DMS153 treated with DMSO at 0.1 percent for 48 hours (cell line): ENCODE measurements around the gene MRPL45.

Experiments used
- DNase-seq: peaks from one replicate; lab custom pipeline; 2025; ENCODE audit not compliant: unreplicated experiment; lab: John Stamatoyannopoulos, UW

MRPL45 gene

GRCh38 chr17:38344420-38344745, 47.4 kb downstream of the MRPL45 start:
- no peak for DNase-seq

DNA sequence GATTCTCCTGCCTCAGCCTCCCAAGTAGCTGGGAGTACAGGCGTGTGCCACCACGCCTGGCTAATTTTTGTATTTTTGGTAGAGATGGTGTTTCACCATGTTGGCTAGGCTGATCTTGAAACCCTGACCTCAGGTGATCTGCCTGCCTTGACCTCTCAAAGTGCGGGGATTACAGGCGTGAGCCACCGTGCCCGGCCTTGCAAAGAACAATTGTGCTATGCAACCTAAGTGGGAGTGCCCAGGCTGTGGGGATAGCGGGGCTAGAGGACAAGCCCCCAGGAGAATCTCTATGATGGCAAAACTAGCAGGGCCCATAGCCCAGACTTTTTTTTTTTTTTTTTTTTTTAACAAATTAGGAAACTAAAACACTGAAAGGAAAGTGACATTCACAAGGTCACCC, 48.8 kb downstream of the MRPL45 start:
- no peak for DNase-seq

DNA sequence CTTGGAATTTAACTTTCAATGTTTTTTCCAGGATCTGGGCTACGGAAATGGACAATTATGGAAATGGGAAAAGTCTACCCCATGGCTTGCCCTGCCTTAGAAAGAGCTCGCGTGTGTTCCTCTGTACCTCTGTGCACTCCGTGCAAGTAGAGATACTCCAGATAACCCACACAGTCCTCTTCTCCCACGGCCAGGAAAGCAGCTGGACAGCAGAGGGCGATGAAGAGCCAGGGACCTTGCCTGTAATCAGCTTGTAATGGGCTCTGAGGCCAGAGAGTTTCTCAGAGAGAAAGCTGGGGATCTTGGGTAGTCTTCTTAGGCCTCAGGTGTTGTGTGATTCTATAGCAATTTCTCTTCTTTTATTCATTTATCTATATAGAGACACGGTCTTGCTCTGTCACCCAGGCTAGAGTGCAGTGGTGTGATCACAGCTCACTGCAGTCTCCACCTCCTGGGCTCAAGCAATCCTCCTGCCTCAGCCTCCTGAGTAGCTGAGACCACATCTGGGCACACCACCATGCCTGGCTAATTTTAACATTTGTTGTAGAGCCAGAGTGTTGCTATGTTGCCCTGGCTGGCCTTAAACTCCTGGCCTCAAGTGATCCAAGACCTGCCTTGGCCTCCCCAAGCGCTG, 52.2 kb downstream of the MRPL45 start:
- DNase-seq = peak; percentile 81

- DNase-seq = no peak
These were observed 53.1 kb downstream of the MRPL45 start for GRCh38 chr17:38350035-38350434.

GRCh38 chr17:38351412-38352222, 54.6 kb downstream of the MRPL45 start, which contains the start of gene SOCS7:
TSS of gene SOCS7 (plus strand) at chr17:38351844. CDS start at chr17:38352053, 209 bp downstream.
- DNase-seq = peak; percentile 88

DNA sequence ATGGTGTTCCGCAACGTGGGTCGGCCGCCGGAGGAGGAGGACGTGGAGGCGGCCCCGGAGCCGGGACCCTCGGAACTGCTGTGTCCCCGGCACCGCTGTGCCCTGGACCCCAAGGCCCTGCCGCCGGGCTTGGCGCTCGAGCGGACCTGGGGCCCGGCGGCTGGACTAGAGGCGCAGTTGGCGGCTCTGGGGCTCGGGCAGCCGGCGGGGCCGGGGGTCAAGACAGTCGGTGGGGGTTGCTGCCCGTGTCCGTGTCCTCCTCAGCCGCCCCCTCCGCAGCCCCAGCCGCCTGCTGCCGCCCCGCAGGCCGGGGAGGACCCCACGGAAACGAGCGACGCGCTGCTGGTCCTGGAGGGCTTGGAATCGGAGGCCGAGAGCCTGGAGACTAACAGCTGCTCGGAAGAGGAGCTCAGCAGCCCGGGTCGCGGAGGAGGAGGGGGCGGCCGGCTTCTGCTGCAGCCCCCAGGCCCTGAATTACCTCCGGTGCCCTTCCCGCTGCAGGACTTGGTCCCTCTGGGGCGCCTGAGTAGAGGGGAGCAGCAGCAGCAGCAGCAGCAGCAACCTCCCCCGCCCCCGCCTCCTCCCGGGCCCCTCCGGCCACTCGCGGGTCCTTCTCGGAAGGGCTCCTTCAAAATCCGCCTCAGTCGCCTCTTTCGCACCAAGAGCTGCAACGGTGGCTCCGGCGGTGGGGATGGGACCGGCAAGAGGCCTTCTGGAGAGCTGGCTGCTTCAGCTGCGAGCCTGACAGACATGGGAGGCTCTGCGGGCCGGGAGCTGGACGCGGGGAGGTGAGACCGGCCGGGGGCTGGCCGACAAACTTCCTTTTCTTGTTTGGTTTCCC, 55.5 kb downstream of the MRPL45 start:
- DNase-seq = peak; percentile 4

GRCh38 chr17:38353086-38353604, 56.2 kb downstream of the MRPL45 start:
- DNase-seq = no peak

GRCh38 chr17:38353668-38354067, 56.7 kb downstream of the MRPL45 start:
- DNase-seq = no peak

- DNase-seq = no peak
These were observed 57.5 kb downstream of the MRPL45 start for GRCh38 chr17:38354466-38354865.

GRCh38 chr17:38355251-38355650, 58.3 kb downstream of the MRPL45 start:
- DNase-seq = no peak

DNA sequence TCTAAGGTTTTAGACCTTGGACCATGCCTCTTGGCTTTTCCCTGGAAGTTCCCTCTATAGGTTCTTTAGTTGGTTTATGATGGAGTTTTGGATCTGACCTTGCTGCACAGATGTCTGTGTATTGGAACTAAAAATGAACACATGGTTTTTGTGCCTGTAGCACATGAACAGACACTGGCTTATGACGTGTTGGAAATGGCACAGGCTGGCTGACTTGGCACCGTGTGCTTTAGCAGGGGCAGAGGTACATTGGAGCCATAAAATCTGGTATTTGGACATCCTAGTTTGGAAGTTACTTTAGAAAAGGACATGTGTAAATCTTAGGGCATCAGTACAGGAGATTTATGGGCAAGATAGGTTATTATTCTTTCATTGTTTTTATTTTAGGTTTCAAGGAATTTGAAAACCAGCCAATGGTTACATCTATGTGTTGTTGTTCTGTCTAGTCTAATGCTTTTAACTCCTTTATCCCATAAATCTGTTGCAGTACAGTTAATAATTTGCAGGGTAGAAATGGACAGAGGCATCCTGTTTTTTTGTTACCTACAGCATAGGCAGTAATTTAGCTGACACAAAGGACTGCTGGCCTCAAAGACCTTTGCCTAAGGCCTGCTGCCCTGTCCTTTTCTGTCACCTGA, 60.6 kb downstream of the MRPL45 start:
- DNase-seq = no peak

DNA sequence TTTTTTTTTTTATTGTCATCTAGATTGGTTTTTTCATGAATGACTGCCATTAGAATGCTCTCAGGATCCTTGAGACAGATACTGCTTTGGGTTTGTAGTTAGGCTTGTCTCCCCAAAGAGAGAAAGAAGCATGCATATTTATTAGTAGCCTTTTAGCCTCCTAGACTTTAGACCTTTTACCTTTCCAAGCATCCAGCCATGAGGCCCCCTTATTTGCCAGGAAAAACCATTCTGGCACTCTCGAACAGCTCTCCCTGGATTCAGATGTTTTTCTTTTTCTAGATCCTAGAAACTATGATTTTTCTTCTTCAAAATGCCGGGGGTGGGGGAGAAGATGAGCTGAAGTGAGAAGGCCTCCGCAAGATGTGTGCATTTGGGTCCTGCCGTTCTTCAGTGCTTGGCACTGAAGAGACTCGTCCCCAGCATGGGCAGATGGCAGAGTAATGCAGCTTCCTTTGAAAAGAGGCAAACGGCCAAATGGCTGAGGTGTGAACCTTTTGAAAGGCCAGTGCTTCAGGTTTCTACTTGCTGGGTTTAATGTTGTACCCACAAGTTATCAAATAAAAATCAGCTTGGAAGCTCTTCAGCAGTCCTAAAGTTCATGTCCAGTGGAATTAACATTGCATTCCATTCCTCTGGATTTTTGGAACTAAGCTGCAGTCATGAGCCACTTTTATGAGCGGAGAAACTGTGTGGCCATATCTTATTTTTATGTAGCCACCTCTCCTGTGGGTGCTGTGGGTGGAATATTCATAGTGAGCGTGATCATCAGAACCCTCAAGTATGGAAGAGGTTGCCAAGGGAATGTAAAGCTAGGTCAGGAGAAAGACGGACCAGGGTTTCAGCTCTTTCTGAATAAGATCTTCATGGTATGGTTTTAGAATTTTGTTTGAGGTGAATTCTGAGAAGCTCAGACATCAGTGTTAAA, 61.9 kb downstream of the MRPL45 start:
- DNase-seq = no peak

- no peak for DNase-seq
These were observed 64.9 kb downstream of the MRPL45 start for GRCh38 chr17:38361694-38362465.

DNA sequence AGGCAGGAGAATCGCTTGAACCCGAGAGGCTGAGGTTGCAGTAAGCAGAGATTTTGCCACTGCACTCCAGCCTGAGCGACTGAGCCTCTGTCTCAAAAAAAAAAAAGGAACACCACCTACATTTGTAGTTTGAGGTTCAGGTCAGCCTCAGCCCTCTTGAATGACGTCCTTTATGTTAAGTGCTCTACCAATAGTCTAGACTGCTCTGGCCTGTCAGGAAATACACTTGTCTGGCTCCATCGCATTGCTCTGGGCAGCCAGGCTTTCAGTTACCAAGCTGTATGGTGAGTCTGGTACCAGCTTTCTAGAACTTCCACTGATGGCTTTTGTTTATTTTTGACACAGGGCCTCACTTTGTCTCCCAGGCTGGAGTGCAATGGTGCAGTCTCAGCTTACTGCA, 66.0 kb downstream of the MRPL45 start:
- DNase-seq = no peak

DNA sequence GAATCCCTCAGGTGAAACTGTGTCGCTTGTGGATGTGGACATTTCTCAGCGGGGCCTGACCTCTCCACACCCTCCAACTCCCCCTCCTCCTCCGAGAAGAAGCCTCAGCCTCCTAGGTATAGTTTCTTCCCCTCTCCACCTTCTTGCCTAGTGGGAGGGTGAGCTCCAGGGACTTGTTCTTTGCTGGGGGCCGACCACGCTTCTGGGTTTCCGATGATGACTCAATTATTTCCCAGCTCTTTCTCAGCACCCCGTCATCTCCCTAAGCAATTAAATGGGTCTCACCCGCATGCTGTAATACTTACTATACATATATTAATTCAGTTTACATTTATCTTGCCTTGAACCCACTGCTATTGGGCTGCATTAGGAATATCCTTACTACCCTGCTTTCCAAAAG, 67.8 kb downstream of the MRPL45 start:
- no peak for DNase-seq

GRCh38 chr17:38369124-38369886, 72.3 kb downstream of the MRPL45 start:
- DNase-seq = no peak
